HG03439 (cell line): Measurements from ENCODE around the gene OSBPL8.
"Not testable (repeated sequence)": the region's sequence is repeated elsewhere in the genome, so short reads cannot be mapped to it uniquely, and the experiment has no call there.

ENCODE experiments used
- ATAC-seq: cut with Tn5 transposase; IDR thresholded peaks from one replicate; pipeline ENCODE4 v1.9.1; 2021; ENCODE audit warnings: mild to moderate bottlenecking, moderate library complexity; ENCODE audit not compliant: unreplicated experiment

OSBPL8 gene

GRCh38 chr12:76529226-76529918, 30.2 kb downstream of the OSBPL8 start:
- no peak for ATAC-seq

DNA sequence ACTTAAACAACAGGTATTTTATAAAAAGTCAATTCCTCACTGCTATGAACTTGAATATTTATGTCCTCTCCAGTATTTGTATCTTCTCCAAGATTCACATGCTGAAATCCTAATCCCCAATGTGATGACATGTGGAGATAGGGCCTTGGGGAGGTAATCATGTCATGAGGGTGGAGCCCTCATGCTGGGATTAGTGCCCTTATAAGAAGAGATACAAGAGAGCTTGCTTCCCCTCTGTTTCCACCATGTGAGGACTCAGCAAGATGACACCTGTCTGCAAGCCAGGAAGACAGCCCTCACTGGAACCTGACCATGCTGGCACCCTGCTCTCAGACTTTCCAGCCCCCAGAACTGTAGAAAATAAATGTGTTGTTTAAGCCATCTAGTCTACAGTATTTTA, 36.2 kb downstream of the OSBPL8 start:
- no peak for ATAC-seq

GRCh38 chr12:76520348-76520747, 39.2 kb downstream of the OSBPL8 start:
- ATAC-seq, result no peak

- no peak for ATAC-seq
Measured at GRCh38 chr12:76519538-76519937, 40.0 kb downstream of the OSBPL8 start.

GRCh38 chr12:76518699-76519098, 40.9 kb downstream of the OSBPL8 start:
- ATAC-seq, result no peak

- no peak for ATAC-seq
Measured at GRCh38 chr12:76515271-76515670, 44.3 kb downstream of the OSBPL8 start.

DNA sequence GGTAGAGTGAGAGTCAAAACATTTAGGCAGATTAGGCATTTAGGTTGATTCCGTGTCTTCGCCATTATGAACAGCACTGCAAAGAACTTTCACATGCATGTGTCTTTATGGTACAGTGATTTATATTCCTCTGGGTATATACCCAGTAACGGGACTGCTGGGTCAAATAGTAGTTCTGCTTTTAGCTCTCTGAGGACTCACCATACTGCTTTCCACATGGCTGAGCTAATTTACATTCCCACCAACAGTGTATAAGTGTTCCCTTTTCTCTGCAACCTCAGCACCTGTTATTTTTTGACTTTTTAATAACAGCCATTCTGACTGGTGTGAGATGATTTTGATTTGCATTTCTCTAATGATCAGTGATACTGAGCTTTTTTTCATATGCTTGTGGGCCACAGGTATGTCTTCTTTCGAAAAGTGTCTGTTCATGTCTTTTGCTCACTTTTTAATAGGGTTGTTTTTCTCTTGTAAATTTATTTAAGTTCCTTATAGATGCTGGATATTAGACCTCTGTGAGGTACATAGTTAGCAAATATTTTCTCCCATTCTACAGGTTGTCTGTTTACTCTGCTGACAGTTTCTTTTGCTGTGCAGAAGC, 48.4 kb downstream of the OSBPL8 start:
- ATAC-seq, result not testable (repeated sequence)

- no peak for ATAC-seq
Measured at GRCh38 chr12:76508128-76508980, 51.2 kb downstream of the OSBPL8 start.

GRCh38 chr12:76506149-76506548, 53.4 kb downstream of the OSBPL8 start:
- ATAC-seq, result no peak

- ATAC-seq, result no peak
Measured at GRCh38 chr12:76505050-76505449, 54.5 kb downstream of the OSBPL8 start.

DNA sequence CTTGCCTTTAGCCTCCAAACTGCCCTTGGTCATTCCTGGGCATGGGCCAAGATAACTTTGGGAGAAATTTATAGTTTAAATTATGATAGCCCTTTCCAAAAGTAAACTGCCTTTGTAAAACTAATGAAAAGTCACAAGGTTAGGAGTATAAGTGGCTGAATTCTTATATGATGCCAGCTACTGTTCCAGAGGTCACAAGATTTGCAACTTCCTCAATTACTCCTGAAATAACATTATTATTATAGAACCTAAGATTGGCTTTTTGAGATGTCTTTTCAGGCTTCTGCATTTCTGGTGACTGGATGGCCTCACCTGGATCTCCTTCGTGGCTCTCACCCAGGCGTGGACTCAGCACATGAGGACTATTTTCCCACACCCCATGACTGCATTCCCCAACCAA, 55.0 kb downstream of the OSBPL8 start:
- ATAC-seq, result no peak

GRCh38 chr12:76503957-76504356, 55.6 kb downstream of the OSBPL8 start:
- no peak for ATAC-seq

DNA sequence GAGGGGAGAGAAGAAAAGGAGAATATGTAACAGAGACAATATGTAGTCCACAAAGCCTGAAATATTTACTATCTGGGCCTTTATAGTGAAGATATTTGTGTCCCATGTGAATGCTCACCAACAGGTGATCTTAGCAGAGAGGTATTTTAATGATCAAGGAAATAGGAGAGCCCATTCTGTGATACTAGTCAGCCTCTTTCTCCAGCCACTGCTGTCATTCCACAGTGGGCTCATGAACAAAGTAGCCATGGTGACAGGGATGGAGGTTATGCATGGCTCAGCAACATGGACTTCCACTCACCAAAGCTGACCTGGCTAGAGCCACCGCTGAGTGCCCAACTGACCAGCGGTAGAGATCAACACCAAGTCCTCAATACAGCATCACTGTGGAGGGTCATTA, 58.2 kb downstream of the OSBPL8 start:
- ATAC-seq, result no peak

DNA sequence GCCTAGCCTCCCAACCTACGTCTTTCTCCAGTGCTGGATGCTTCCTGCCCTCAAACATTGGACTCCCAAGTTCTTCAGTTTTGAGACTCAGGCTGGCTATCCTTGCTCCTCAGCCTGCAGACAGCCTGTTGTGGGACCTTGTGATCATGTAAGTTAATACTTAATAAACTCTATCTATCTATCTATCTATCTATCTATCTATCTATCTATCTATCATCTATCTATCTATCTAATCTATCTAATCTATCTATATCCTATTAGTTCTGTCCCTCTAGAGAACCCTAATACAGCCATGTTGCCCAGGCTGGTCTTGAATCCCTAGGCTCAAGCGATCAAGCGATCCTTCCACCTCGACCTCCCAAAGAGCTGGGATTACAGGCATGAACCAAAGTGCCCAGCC, 60.4 kb downstream of the OSBPL8 start:
- ATAC-seq, result not testable (repeated sequence)

DNA sequence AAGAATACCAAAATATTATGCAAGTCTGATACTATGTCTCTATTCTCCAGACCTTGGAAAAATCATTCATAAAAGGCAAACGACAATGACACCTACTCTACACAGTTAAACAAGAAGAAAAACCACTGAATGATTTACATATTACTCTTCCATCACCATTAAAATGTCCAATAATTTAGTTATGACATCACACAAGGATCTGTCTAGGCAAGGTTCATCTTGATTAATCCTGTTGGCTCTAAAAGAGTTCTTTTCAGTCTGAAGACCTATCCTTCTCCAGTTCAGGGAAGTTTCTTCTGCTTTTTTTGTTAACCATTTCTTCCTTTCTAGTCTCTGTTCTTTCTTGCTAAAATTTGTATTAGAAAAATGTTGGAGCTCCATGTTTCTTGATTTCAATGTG, 64.0 kb downstream of the OSBPL8 start:
- no peak for ATAC-seq

- no peak for ATAC-seq
Measured at GRCh38 chr12:76491292-76491691, 68.3 kb downstream of the OSBPL8 start.

- no peak for ATAC-seq
Measured at GRCh38 chr12:76490763-76491162, 68.8 kb downstream of the OSBPL8 start.

DNA sequence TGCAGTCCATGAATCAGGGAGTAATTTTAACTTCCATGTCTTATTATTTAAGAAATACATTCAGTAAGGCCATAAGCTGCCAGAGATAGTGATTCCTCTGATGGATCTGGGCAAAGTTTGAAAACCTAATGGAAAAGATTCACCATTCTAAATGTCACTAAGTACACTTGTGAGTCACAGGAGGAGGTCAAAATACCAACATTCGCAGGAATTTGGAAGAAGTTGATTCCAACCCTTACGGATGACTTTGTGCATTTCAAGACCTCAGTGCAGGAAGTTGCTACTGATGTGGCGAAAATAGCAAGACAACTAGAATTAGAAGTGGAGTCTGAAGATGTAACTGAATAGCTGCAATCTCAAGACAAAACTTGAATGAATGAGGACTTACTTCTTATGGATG, 69.8 kb downstream of the OSBPL8 start:
- no peak for ATAC-seq

DNA sequence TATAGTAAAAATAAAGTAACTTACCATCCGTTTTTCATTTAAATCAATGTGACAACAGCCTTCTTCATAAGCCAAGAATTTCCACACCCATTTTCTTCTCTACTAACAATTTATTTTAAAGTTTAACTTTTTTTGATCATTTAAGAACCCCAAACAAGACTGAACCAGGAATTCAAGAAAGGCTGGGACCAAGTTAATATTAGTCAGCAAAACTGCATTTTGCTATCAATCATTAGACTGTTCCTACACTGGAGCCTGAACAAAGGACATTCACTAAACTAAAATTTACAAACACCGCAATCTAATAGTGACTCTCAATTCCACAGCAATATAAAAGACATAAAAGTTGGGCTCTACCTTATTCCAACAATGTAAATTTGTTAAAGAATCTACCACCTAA, 73.6 kb downstream of the OSBPL8 start:
- no peak for ATAC-seq

DNA sequence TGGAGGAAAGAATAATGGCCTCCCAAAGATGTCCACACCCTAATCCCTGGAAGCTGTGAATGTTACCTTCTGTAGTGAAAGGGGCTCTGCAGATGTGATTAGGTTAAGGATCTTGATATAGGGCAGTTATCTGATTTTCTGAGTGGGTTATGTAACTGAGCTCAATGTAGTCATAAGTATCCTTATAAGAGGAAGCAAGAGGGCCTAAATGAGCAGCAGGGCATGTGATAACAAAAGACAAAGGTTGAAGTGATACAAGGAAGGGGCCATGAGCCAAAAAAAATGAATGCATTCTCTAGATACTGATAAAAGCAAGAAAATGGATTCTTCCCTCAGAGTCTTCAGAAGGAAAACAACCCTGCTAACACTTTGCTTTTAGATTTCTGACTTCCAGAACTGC, 78.8 kb downstream of the OSBPL8 start:
- ATAC-seq, result no peak

- ATAC-seq, result no peak
Measured at GRCh38 chr12:76478045-76478444, 81.5 kb downstream of the OSBPL8 start.

- not testable (repeated sequence) for ATAC-seq
Measured at GRCh38 chr12:76472862-76473261, 86.7 kb downstream of the OSBPL8 start.
